Suppressor macrophage treated with lipopolysaccharide for 4 hours (primary cell): ENCODE measurements around the gene BTBD17.

Experiments used
- DNase-seq: peaks from one replicate; pipeline ENCODE4 v3.0.0-alpha.2; 2020

The BTBD17 gene

GRCh38 chr17:74356646-74357465 is 4.8 kb downstream of the BTBD17 start:
- DNase-seq: peak; percentile 12

GRCh38 chr17:74355065-74355464 is 6.6 kb downstream of the BTBD17 start:
- DNase-seq: no peak

GRCh38 chr17:74354561-74354960 is 7.1 kb downstream of the BTBD17 start:
- no peak for DNase-seq

- peak; percentile 79 for DNase-seq
These were observed 7.5 kb downstream of the BTBD17 start for GRCh38 chr17:74354123-74354522.

- no peak for DNase-seq
These were observed 8.1 kb downstream of the BTBD17 start for GRCh38 chr17:74353446-74354060.

- DNase-seq: no peak
These were observed 10.0 kb downstream of the BTBD17 start for GRCh38 chr17:74351552-74352210.

GRCh38 chr17:74350486-74350885 is 11.2 kb downstream of the BTBD17 start:
- no peak for DNase-seq

GRCh38 chr17:74349120-74349519 is 12.5 kb downstream of the BTBD17 start:
- no peak for DNase-seq

GRCh38 chr17:74347646-74348045 is 14.0 kb downstream of the BTBD17 start:
- DNase-seq: no peak

- DNase-seq: no peak
These were observed 16.0 kb downstream of the BTBD17 start for GRCh38 chr17:74345433-74346241.

- DNase-seq: no peak
These were observed 17.0 kb downstream of the BTBD17 start for GRCh38 chr17:74344658-74345057.

- DNase-seq: no peak
These were observed 18.0 kb downstream of the BTBD17 start for GRCh38 chr17:74343526-74344284.

GRCh38 chr17:74343121-74343520 is 18.5 kb downstream of the BTBD17 start:
- no peak for DNase-seq

- DNase-seq: no peak
These were observed 19.4 kb downstream of the BTBD17 start for GRCh38 chr17:74342224-74342623.

GRCh38 chr17:74340470-74341023 is 21.1 kb downstream of the BTBD17 start:
- no peak for DNase-seq

GRCh38 chr17:74339537-74340195 is 22.0 kb downstream of the BTBD17 start:
- DNase-seq: no peak

GRCh38 chr17:74337834-74338500 is 23.7 kb downstream of the BTBD17 start:
- DNase-seq: no peak

- DNase-seq: no peak
These were observed 25.4 kb downstream of the BTBD17 start for GRCh38 chr17:74336307-74336706.

GRCh38 chr17:74335529-74336062 is 26.1 kb downstream of the BTBD17 start:
- no peak for DNase-seq

- DNase-seq: no peak
These were observed 27.2 kb downstream of the BTBD17 start for GRCh38 chr17:74334393-74335039.
